DND-41 (cell line): Measurements from ENCODE around the gene DNPH1.

Source experiments
- CTCF ChIP-seq: IDR thresholded peaks from 2 replicates; pipeline ENCODE4 v1.5.1; 2012; ENCODE audit warnings: borderline replicate concordance, low read length, moderate library complexity, mild to moderate bottlenecking; ENCODE audit not compliant: poor library complexity, severe bottlenecking; ENCODE audit errors: extremely low read depth
- EZH2 ChIP-seq: IDR thresholded peaks from 3 replicates; pipeline ENCODE4 v1.6.1; 2012; ENCODE audit warnings: borderline replicate concordance, low read depth, mild to moderate bottlenecking, moderate library complexity, low read length, inconsistent platforms; ENCODE audit not compliant: severe bottlenecking

GRCh38 chr6:43241446-43241845 is 12.2 kb upstream of the DNPH1 start:
- TF ChIP-seq CTCF: no peak
- TF ChIP-seq EZH2: no peak
